ENCODE results near the gene PLIN4.

The PLIN4 gene

GRCh38 chr19:4559569-4559968 is 41.3 kb upstream of the PLIN4 start, which contains the start of gene SEMA6B:
TSS of gene SEMA6B (minus strand) at chr19:4559684. CDS start at chr19:4558457, 1,227 bp downstream.
- no peaks in the 10 kb centered on the region for H3K27me3 ChIP-seq (replicated peaks)
- TF ChIP-seq CTCF (IDR thresholded peaks at IDR 0.05; ENCODE audit: low read depth, low read length, missing control alignments) = no peak
- peak; percentile 9 for DNase-seq
- H3K36me3 ChIP-seq (replicated peaks) = no peaks in the 10 kb centered on the region
- H3K27ac ChIP-seq = no peak within 1 kb of the TSS
- in situ Hi-C loops (cut with HindIII; ENCODE audit: low pct_ligation_motif_present, low sequenced_read_pairs) = no loop called here
- H3K4me3 ChIP-seq (ENCODE audit: low read depth, low read length) = no peak within 1 kb of the TSS

DNA sequence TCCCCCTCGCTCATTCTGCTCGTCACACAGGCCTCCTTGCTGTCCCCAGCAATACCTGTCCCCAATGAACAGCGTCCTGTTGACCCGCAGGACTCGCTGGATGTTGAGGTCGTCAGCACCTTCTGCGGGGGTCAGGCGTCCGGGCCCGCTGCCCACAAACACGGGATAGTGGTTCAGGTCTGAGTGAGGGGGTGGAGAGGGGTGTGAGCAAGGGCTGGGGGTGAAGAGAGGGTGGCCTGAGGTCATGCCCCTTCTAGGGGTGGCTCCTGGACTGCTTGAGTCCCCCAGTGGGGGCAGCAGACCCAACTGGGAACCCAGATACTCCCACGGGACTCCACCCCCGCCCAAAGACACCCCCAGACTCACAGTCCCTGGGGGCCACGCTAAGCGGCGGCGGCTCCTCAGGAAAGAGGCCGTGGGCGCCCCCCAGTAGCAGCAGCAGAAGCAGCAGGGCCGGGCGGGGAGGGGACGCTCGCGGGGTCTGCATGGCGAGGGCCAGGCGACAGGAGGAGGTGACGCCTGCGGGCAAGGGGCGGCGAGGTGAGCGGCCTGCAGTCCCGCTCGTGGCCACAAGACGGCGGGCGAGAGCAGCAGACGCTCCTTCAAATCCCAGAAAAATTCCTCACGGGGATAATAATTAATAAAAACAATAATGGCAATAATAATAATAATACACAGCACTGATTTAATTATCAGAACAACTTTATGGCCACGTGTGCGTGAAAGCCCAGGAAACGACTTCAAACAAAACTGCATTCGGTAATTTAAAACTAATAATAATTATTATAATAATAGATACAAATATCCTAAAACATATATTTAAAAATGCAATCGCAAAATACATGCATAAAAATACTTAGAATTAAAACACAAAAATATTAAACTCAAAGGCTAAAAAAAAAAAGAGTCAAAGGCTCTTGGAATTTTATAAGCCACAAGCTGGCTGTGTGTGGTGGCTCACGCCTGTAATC is 40.0 kb upstream of the PLIN4 start:
- no peak for DNase-seq
- Histone ChIP-seq H3K4me3 (ENCODE audit: low read depth, low read length) (no peak overlapping the region), H3K36me3 (replicated peaks) (no peaks in the 10 kb centered on the region), H3K27ac (no peak overlapping the region), H3K27me3 (replicated peaks) (no peaks in the 10 kb centered on the region)
- in situ Hi-C loops (cut with HindIII; ENCODE audit: low pct_ligation_motif_present, low sequenced_read_pairs) = no loop called here
- TF ChIP-seq CTCF (IDR thresholded peaks at IDR 0.05; ENCODE audit: low read depth, low read length, missing control alignments) = peak; percentile 94

DNA sequence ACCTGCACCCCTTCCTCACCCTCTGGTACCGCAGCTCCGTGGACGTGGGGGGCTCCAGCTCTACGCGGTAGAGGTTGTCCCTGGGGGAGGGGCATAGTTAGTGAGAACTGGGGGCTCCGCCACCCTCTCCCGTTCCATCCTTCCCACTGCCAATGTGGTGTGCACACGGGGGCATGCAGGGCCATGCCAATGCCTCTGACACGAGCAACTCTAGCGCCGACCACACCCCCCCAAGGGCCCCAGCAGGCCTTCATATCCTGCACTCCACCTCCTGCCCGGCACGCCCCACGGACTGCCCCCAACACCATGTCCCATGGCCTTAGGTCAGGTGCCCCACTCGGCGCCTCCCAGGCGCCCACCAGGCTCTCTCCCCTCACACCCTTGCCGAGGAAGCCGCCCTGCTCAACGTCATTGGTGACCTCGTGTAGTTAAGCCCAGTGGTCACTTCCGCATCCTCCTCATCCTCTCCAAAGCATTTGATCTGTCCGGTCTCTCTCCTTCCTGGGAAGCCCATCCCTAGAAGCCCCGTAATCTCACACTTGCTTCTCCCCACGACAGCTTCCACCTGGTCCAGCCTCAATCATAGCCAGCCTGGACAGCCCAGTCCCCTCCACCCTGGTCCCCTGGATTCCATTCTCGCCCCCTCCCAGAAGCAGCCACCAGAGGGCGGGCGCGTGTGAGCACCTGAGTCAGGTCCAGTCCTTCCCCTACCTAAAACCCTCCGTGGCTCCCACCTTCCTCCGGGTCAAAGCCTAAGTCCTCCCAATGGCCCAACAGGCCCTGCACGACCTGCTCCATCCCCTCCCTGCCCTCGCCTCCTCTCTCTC is 39.1 kb upstream of the PLIN4 start:
- Histone ChIP-seq H3K4me3 (ENCODE audit: low read depth, low read length) (no peak overlapping the region), H3K27ac (no peak overlapping the region), H3K27me3 (replicated peaks) (no peaks in the 10 kb centered on the region), H3K36me3 (replicated peaks) (no peaks in the 10 kb centered on the region)
- no peak for DNase-seq
- peak; percentile 47 for TF ChIP-seq CTCF (IDR thresholded peaks at IDR 0.05; ENCODE audit: low read depth, low read length, missing control alignments)
- in situ Hi-C loops (cut with HindIII; ENCODE audit: low pct_ligation_motif_present, low sequenced_read_pairs) = no loop called here

DNA sequence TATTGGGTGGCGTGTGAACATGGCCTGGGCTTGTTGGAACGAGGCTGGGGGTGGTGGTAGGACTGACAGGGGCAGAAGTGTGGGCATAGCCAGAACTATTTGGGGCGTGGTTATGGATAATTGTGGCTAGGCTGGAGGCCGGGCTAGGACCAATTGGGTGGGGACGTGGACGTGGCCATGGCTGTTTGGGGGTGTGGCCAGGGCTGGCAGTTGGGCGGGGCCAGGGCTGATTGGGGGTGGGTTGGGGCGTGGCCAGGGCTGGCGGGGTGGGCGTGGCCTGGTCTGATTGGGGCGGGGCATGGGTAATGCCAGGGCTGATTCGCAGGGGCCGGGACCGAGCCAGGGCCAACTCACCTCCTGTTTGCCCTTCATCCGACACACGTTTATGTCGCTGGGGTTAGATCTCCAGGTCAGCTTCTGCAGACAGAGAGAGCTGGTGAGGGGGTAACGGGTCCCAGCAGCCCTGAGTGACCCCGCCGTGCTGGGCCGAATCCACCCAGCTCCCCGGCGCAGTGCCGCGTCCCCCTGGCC is 38.4 kb upstream of the PLIN4 start:
- Histone ChIP-seq H3K36me3 (replicated peaks) (no peaks in the 10 kb centered on the region), H3K27me3 (replicated peaks) (no peaks in the 10 kb centered on the region), H3K27ac (no peak overlapping the region), H3K4me3 (ENCODE audit: low read depth, low read length) (no peak overlapping the region)
- in situ Hi-C loops (cut with HindIII; ENCODE audit: low pct_ligation_motif_present, low sequenced_read_pairs) = no loop called here
- no peak for TF ChIP-seq CTCF (IDR thresholded peaks at IDR 0.05; ENCODE audit: low read depth, low read length, missing control alignments)
- no peak for DNase-seq

GRCh38 chr19:4555657-4556561 is 37.6 kb upstream of the PLIN4 start:
- DNase-seq = no peak
- H3K36me3 ChIP-seq (replicated peaks) = no peaks in the 10 kb centered on the region
- TF ChIP-seq CTCF (IDR thresholded peaks at IDR 0.05; ENCODE audit: low read depth, low read length, missing control alignments) = no peak
- in situ Hi-C loops (cut with HindIII; ENCODE audit: low pct_ligation_motif_present, low sequenced_read_pairs) = no loop called here
- no peak overlapping the region for H3K27ac ChIP-seq
- H3K4me3 ChIP-seq (ENCODE audit: low read depth, low read length) = no peak overlapping the region
- H3K27me3 ChIP-seq (replicated peaks) = no peaks in the 10 kb centered on the region
